ENCODE data around the gene MYH9.
"Not testable (repeated sequence)": the region's sequence is repeated elsewhere in the genome, so short reads cannot be mapped to it uniquely, and the experiment has no call there.

The MYH9 gene

GRCh38 chr22:36413022-36413775 is 25.4 kb upstream of the MYH9 start:
- no peaks in the 10 kb centered on the region for H3K36me3 ChIP-seq (ENCODE audit: control insufficient read depth in 5 of 5, insufficient read depth in 5 of 5, low read length in 5 of 5)

GRCh38 chr22:36411589-36412258 is 24.0 kb upstream of the MYH9 start:
- peaks cover 0 to 11% (median 9%) of the 10 kb centered on the region in 5 donors for H3K4me1 ChIP-seq (ENCODE audit: control insufficient read depth in 5 of 5, insufficient read depth in 5 of 5, low read length in 5 of 5)
- H3K27ac ChIP-seq (ENCODE audit: low read depth, low read length), result no peak overlapping the region

More at GRCh38 chr22:36413022-36413775, 25.4 kb upstream of the MYH9 start:
- no peak overlapping the region for H3K9ac ChIP-seq (ENCODE audit: low read length in 5 of 5)
- no peaks in the 10 kb centered on the region for H3K27me3 ChIP-seq (ENCODE audit: control insufficient read depth in 5 of 5, insufficient read depth in 4 of 5, low read length in 5 of 5)
- no peaks in the 10 kb centered on the region for H3K9me3 ChIP-seq (ENCODE audit: control insufficient read depth in 5 of 5, low read length in 5 of 5)
- no peak overlapping the region for H3K4me3 ChIP-seq (ENCODE audit: low read depth in 1 of 5, low read length in 5 of 5)
- no peak overlapping the region for H3K27ac ChIP-seq (ENCODE audit: low read depth, low read length)
- H3K4me1 ChIP-seq (ENCODE audit: control insufficient read depth in 5 of 5, insufficient read depth in 5 of 5, low read length in 5 of 5), result peaks cover 0 to 18% (median 13%) of the 10 kb centered on the region in 5 donors

GRCh38 chr22:36409911-36410756 is 22.4 kb upstream of the MYH9 start:
- Histone ChIP-seq H3K36me3 (ENCODE audit: control insufficient read depth in 5 of 5, insufficient read depth in 5 of 5, low read length in 5 of 5) (no peaks in the 10 kb centered on the region), H3K27ac (ENCODE audit: low read depth, low read length) (no peak overlapping the region), H3K27me3 (ENCODE audit: control insufficient read depth in 5 of 5, insufficient read depth in 4 of 5, low read length in 5 of 5) (no peaks in the 10 kb centered on the region), H3K4me1 (ENCODE audit: control insufficient read depth in 5 of 5, insufficient read depth in 5 of 5, low read length in 5 of 5) (peaks cover 0 to 19% (median 17%) of the 10 kb centered on the region in 5 donors), H3K9ac (ENCODE audit: low read length in 5 of 5) (peak overlapping the region in 1 of 5 donors; percentile 13), H3K4me3 (ENCODE audit: low read depth in 1 of 5, low read length in 5 of 5) (peak overlapping the region in 4 of 5 donors; percentile 31 to 64 (median 42)), H3K9me3 (ENCODE audit: control insufficient read depth in 5 of 5, low read length in 5 of 5) (no peaks in the 10 kb centered on the region)

More at GRCh38 chr22:36411589-36412258, 24.0 kb upstream of the MYH9 start:
- Histone ChIP-seq H3K36me3 (ENCODE audit: control insufficient read depth in 5 of 5, insufficient read depth in 5 of 5, low read length in 5 of 5) (no peaks in the 10 kb centered on the region), H3K9me3 (ENCODE audit: control insufficient read depth in 5 of 5, low read length in 5 of 5) (no peaks in the 10 kb centered on the region), H3K4me3 (ENCODE audit: low read depth in 1 of 5, low read length in 5 of 5) (no peak overlapping the region), H3K9ac (ENCODE audit: low read length in 5 of 5) (no peak overlapping the region), H3K27me3 (ENCODE audit: control insufficient read depth in 5 of 5, insufficient read depth in 4 of 5, low read length in 5 of 5) (no peaks in the 10 kb centered on the region)

- not testable (repeated sequence) for H3K9ac ChIP-seq (ENCODE audit: low read length in 5 of 5); H3K27ac ChIP-seq (ENCODE audit: low read depth, low read length); H3K27me3 ChIP-seq (ENCODE audit: control insufficient read depth in 5 of 5, insufficient read depth in 4 of 5, low read length in 5 of 5); H3K36me3 ChIP-seq (ENCODE audit: control insufficient read depth in 5 of 5, insufficient read depth in 5 of 5, low read length in 5 of 5); H3K9me3 ChIP-seq (ENCODE audit: control insufficient read depth in 5 of 5, low read length in 5 of 5)
- H3K4me3 ChIP-seq (ENCODE audit: low read depth in 1 of 5, low read length in 5 of 5), result peak overlapping the region in 3 of 5 donors; percentile 36 to 64 (median 49)
- peaks cover 0 to 19% (median 17%) of the 10 kb centered on the region in 5 donors for H3K4me1 ChIP-seq (ENCODE audit: control insufficient read depth in 5 of 5, insufficient read depth in 5 of 5, low read length in 5 of 5)
These were observed 21.8 kb upstream of the MYH9 start for GRCh38 chr22:36409554-36409910.

- H3K27ac ChIP-seq (ENCODE audit: low read depth, low read length), result no peak overlapping the region
- no peak overlapping the region for H3K4me3 ChIP-seq (ENCODE audit: low read depth in 1 of 5, low read length in 5 of 5)
- no peak overlapping the region for H3K9ac ChIP-seq (ENCODE audit: low read length in 5 of 5)
- H3K36me3 ChIP-seq (ENCODE audit: control insufficient read depth in 5 of 5, insufficient read depth in 5 of 5, low read length in 5 of 5), result no peaks in the 10 kb centered on the region
- H3K4me1 ChIP-seq (ENCODE audit: control insufficient read depth in 5 of 5, insufficient read depth in 5 of 5, low read length in 5 of 5), result peaks cover 0 to 19% (median 17%) of the 10 kb centered on the region in 5 donors
- H3K9me3 ChIP-seq (ENCODE audit: control insufficient read depth in 5 of 5, low read length in 5 of 5), result no peaks in the 10 kb centered on the region
- H3K27me3 ChIP-seq (ENCODE audit: control insufficient read depth in 5 of 5, insufficient read depth in 4 of 5, low read length in 5 of 5), result no peaks in the 10 kb centered on the region
These were observed 21.3 kb upstream of the MYH9 start for GRCh38 chr22:36409056-36409455.

GRCh38 chr22:36406721-36407120 is 19.0 kb upstream of the MYH9 start:
- Histone ChIP-seq H3K9me3 (ENCODE audit: control insufficient read depth in 5 of 5, low read length in 5 of 5) (no peaks in the 10 kb centered on the region), H3K4me3 (ENCODE audit: low read depth in 1 of 5, low read length in 5 of 5) (no peak overlapping the region), H3K27ac (ENCODE audit: low read depth, low read length) (no peak overlapping the region), H3K27me3 (ENCODE audit: control insufficient read depth in 5 of 5, insufficient read depth in 4 of 5, low read length in 5 of 5) (no peaks in the 10 kb centered on the region), H3K4me1 (ENCODE audit: control insufficient read depth in 5 of 5, insufficient read depth in 5 of 5, low read length in 5 of 5) (peaks cover 0 to 17% (median 13%) of the 10 kb centered on the region in 5 donors), H3K9ac (ENCODE audit: low read length in 5 of 5) (no peak overlapping the region), H3K36me3 (ENCODE audit: control insufficient read depth in 5 of 5, insufficient read depth in 5 of 5, low read length in 5 of 5) (no peaks in the 10 kb centered on the region)

GRCh38 chr22:36405671-36406538 is 18.1 kb upstream of the MYH9 start:
- H3K4me3 ChIP-seq (ENCODE audit: low read depth in 1 of 5, low read length in 5 of 5), result no peak overlapping the region
- peaks cover 0 to 17% (median 13%) of the 10 kb centered on the region in 5 donors for H3K4me1 ChIP-seq (ENCODE audit: control insufficient read depth in 5 of 5, insufficient read depth in 5 of 5, low read length in 5 of 5)

GRCh38 chr22:36405221-36405661 is 17.5 kb upstream of the MYH9 start:
- H3K4me1 ChIP-seq (ENCODE audit: control insufficient read depth in 5 of 5, insufficient read depth in 5 of 5, low read length in 5 of 5), result peaks cover 0 to 16% (median 12%) of the 10 kb centered on the region in 5 donors
- no peak overlapping the region for H3K4me3 ChIP-seq (ENCODE audit: low read depth in 1 of 5, low read length in 5 of 5)
- H3K27ac ChIP-seq (ENCODE audit: low read depth, low read length), result no peak overlapping the region
- no peaks in the 10 kb centered on the region for H3K36me3 ChIP-seq (ENCODE audit: control insufficient read depth in 5 of 5, insufficient read depth in 5 of 5, low read length in 5 of 5)
- no peaks in the 10 kb centered on the region for H3K9me3 ChIP-seq (ENCODE audit: control insufficient read depth in 5 of 5, low read length in 5 of 5)
- no peaks in the 10 kb centered on the region for H3K27me3 ChIP-seq (ENCODE audit: control insufficient read depth in 5 of 5, insufficient read depth in 4 of 5, low read length in 5 of 5)
- H3K9ac ChIP-seq (ENCODE audit: low read length in 5 of 5), result no peak overlapping the region

More at GRCh38 chr22:36405671-36406538, 18.1 kb upstream of the MYH9 start:
- no peaks in the 10 kb centered on the region for H3K36me3 ChIP-seq (ENCODE audit: control insufficient read depth in 5 of 5, insufficient read depth in 5 of 5, low read length in 5 of 5)
- no peak overlapping the region for H3K9ac ChIP-seq (ENCODE audit: low read length in 5 of 5)
- no peaks in the 10 kb centered on the region for H3K27me3 ChIP-seq (ENCODE audit: control insufficient read depth in 5 of 5, insufficient read depth in 4 of 5, low read length in 5 of 5)
- H3K9me3 ChIP-seq (ENCODE audit: control insufficient read depth in 5 of 5, low read length in 5 of 5), result no peaks in the 10 kb centered on the region
- H3K27ac ChIP-seq (ENCODE audit: low read depth, low read length), result no peak overlapping the region

GRCh38 chr22:36404446-36404845 is 16.7 kb upstream of the MYH9 start:
- H3K9ac ChIP-seq (ENCODE audit: low read length in 5 of 5), result no peak overlapping the region
- H3K4me1 ChIP-seq (ENCODE audit: control insufficient read depth in 5 of 5, insufficient read depth in 5 of 5, low read length in 5 of 5), result peaks cover 0 to 9% (median 8%) of the 10 kb centered on the region in 5 donors
- no peak overlapping the region for H3K27ac ChIP-seq (ENCODE audit: low read depth, low read length)
- no peaks in the 10 kb centered on the region for H3K27me3 ChIP-seq (ENCODE audit: control insufficient read depth in 5 of 5, insufficient read depth in 4 of 5, low read length in 5 of 5)
- H3K9me3 ChIP-seq (ENCODE audit: control insufficient read depth in 5 of 5, low read length in 5 of 5), result no peaks in the 10 kb centered on the region
- H3K4me3 ChIP-seq (ENCODE audit: low read depth in 1 of 5, low read length in 5 of 5), result no peak overlapping the region
- H3K36me3 ChIP-seq (ENCODE audit: control insufficient read depth in 5 of 5, insufficient read depth in 5 of 5, low read length in 5 of 5), result no peaks in the 10 kb centered on the region

All from subcutaneous abdominal adipose tissue (tissue), 5 donors.